ENCODE measurements around the gene APOA1. TPM values are rescaled to one million over a fixed set of nuclear protein-coding genes. Genes with fewer than 3 reads are reported as not detected.

Gene APOA1
- total and polyA plus RNA-seq, 2 donors (not counting 1 experiment from before 2014, with no cell fraction given) = 0.46 TPM; not detected in 1

DNA sequence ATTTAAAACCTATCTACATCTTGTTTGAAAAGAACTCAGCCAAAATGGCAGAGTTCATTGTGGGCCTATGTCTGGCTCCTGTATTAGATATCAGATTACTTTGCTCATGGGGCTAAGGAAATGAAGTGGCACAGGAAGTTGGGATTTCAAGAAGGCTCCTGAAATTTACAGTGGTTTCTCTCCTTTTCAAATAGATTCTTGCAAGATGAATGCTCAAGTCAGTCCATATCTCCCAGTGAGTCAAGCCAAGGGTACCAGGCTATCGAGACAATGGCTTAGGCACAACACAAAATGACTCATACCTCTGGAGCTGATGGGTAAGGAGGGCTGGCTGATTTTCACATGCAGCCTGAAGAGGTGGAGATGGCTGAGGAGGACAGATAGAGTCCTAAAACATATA lies 24.1 kb upstream of the APOA1 start:
- intact Hi-C loops (cut with micrococcal nuclease) = no loop called here

DNA sequence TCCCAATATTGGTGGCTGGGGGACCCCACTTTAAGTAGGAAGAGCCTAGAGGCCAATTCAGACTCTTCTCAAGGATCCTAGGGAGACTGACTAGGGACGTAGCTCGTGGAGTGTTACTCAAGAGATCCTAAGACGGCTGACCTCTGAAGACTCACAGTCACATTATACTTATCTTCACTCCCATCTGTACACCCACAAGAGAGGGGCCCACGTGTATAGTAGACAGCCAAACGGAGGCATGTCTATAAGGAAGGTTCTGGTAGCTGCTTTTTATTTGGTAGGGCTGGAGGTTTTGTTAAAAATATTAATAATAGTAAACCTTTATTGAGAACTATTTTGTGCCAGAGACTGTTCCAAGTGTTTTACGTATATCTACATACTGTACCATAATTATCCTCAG lies 22.9 kb upstream of the APOA1 start:
- intact Hi-C loops (cut with micrococcal nuclease) = no loop called here
- no peak overlapping the region for H3K4me2 ChIP-seq (replicated peaks; ENCODE audit: low read depth, low read length, poor library complexity, severe bottlenecking)
- CTCF ChIA-PET = no interaction called here
- H2AFZ ChIP-seq (ENCODE audit: insufficient read depth, low read depth, low read length, poor library complexity, severe bottlenecking) = no peak overlapping the region
- H3K27ac ChIP-seq (ENCODE audit: low read length in 2 of 2) = no peak overlapping the region
- no peak for DNase-seq
- H3K9me3 ChIP-seq (ENCODE audit: control extremely low read depth in 1 of 3, control insufficient read depth in 2 of 3, insufficient read depth in 1 of 3, low read length in 2 of 3) = no peaks in the 10 kb centered on the region
- ATAC-seq (ENCODE audit: low read depth) = no peak
- no CpG with 5 or more reads among the region's 6 CpGs for WGBS (ENCODE audit: insufficient coverage)
- H3K27me3 ChIP-seq (replicated peaks in 1 of 4; ENCODE audit: control extremely low read depth in 1 of 4, control insufficient read depth in 3 of 4, insufficient read depth in 4 of 4, low read length in 3 of 4) = no peaks in the 10 kb centered on the region
- H3K79me2 ChIP-seq (ENCODE audit: control insufficient read depth, insufficient read depth, low read length) = no peaks in the 10 kb centered on the region
- Mint-ChIP-seq H3K27ac (no peak overlapping the region), H3K9me3 (ENCODE audit: insufficient read depth) (no peaks in the 10 kb centered on the region), H3K4me3 (no peak overlapping the region), H3K27me3 (no peaks in the 10 kb centered on the region), H3K4me1 (peaks cover 7% of the 10 kb centered on the region)
- no peak overlapping the region for H3K9ac ChIP-seq (ENCODE audit: low read length)
- TF ChIP-seq EZH2 (IDR thresholded peaks at IDR 0.05; ENCODE audit: borderline replicate concordance, insufficient read depth, low read depth, low read length, poor library complexity, severe bottlenecking) = no peak
- TF ChIP-seq CTCF (IDR thresholded peaks at IDR 0.05) = no peak
- peaks cover 24% of the 10 kb centered on the region for H4K20me1 ChIP-seq (ENCODE audit: control insufficient read depth, insufficient read depth, low read length, poor library complexity, severe bottlenecking)
- peaks cover 2 to 88% of the 10 kb centered on the region in 2 experiments for H3K36me3 ChIP-seq (replicated peaks in 1 of 2; ENCODE audit: control extremely low read depth in 1 of 2, control insufficient read depth in 1 of 2, extremely low read depth in 1 of 2, insufficient read depth in 2 of 2, low read length in 1 of 2)
- peaks cover 0 to 3% of the 10 kb centered on the region in 2 donors for H3K4me1 ChIP-seq (ENCODE audit: control insufficient read depth in 2 of 2, insufficient read depth in 2 of 2, low read length in 2 of 2)
- POLR2A ChIA-PET = no interaction called here
- no peak overlapping the region for H3K4me3 ChIP-seq (ENCODE audit: control extremely low read depth in 1 of 5, extremely low read depth in 1 of 5, insufficient read depth in 1 of 5, low read depth in 2 of 5, low read length in 4 of 5)

More for the DNA sequence above, 24.1 kb upstream of the APOA1 start:
- no CpG with 5 or more reads among the region's 1 CpG for WGBS (ENCODE audit: insufficient coverage)
- peaks cover 13% of the 10 kb centered on the region for H4K20me1 ChIP-seq (ENCODE audit: control insufficient read depth, insufficient read depth, low read length, poor library complexity, severe bottlenecking)
- H3K9me3 ChIP-seq (ENCODE audit: control extremely low read depth in 1 of 3, control insufficient read depth in 2 of 3, insufficient read depth in 1 of 3, low read length in 2 of 3) = no peaks in the 10 kb centered on the region
- ChIA-PET CTCF (no interaction called here), POLR2A (no interaction called here)
- H3K9me3 Mint-ChIP-seq (ENCODE audit: insufficient read depth) = no peaks in the 10 kb centered on the region
- ATAC-seq (ENCODE audit: low read depth) (no peak), DNase-seq (no peak)
- no peak overlapping the region for H3K4me3 Mint-ChIP-seq
- no peaks in the 10 kb centered on the region for H3K27me3 Mint-ChIP-seq
- no peak overlapping the region for H3K4me2 ChIP-seq (replicated peaks; ENCODE audit: low read depth, low read length, poor library complexity, severe bottlenecking)
- H3K27ac Mint-ChIP-seq = no peak overlapping the region
- H3K9ac ChIP-seq (ENCODE audit: low read length) = no peak overlapping the region
- TF ChIP-seq CTCF (IDR thresholded peaks at IDR 0.05) (no peak), EZH2 (IDR thresholded peaks at IDR 0.05; ENCODE audit: borderline replicate concordance, insufficient read depth, low read depth, low read length, poor library complexity, severe bottlenecking) (no peak)
- no peak overlapping the region for H2AFZ ChIP-seq (ENCODE audit: insufficient read depth, low read depth, low read length, poor library complexity, severe bottlenecking)
- H3K4me3 ChIP-seq (ENCODE audit: control extremely low read depth in 1 of 5, extremely low read depth in 1 of 5, insufficient read depth in 1 of 5, low read depth in 2 of 5, low read length in 4 of 5) = no peak overlapping the region
- no peaks in the 10 kb centered on the region for H3K4me1 Mint-ChIP-seq
- no peak overlapping the region for H3K27ac ChIP-seq (ENCODE audit: low read length in 2 of 2)
- H3K36me3 ChIP-seq (replicated peaks in 1 of 2; ENCODE audit: control extremely low read depth in 1 of 2, control insufficient read depth in 1 of 2, extremely low read depth in 1 of 2, insufficient read depth in 2 of 2, low read length in 1 of 2) = peaks cover 2 to 96% of the 10 kb centered on the region in 2 experiments
- no peaks in the 10 kb centered on the region for H3K4me1 ChIP-seq (ENCODE audit: control insufficient read depth in 2 of 2, insufficient read depth in 2 of 2, low read length in 2 of 2)
- no peaks in the 10 kb centered on the region for H3K27me3 ChIP-seq (replicated peaks in 1 of 4; ENCODE audit: control extremely low read depth in 1 of 4, control insufficient read depth in 3 of 4, insufficient read depth in 4 of 4, low read length in 3 of 4)
- H3K79me2 ChIP-seq (ENCODE audit: control insufficient read depth, insufficient read depth, low read length) = no peaks in the 10 kb centered on the region
